ENCODE results near the gene CTXN1. TPM values are rescaled to one million over a fixed set of nuclear protein-coding genes. Genes with fewer than 3 reads are reported as not detected.

Gene CTXN1
- total RNA-seq, 1 donor from 2014 or later: 57.8 TPM

DNA sequence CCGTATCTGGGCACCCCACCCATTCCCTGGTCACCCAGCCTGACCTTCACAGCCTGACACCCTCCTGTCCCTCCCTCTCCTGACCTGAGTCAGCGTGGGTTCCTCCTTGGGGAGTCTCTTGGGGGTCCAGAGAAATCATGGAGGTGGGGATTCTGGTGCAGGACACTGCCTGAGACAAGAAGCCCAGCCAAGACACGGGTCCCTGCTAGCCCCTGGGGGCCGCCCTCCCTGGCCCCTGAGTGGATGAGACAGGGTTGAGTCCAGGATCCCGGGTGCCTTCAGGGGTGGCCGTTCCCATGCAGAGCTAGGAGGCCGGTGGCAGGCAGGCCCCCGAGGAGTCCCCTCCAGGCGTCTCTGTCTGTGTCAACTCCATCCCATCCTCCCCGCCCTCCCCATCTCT lies 20.7 kb downstream of the CTXN1 start:
- TF ChIP-seq, protein P1, sequence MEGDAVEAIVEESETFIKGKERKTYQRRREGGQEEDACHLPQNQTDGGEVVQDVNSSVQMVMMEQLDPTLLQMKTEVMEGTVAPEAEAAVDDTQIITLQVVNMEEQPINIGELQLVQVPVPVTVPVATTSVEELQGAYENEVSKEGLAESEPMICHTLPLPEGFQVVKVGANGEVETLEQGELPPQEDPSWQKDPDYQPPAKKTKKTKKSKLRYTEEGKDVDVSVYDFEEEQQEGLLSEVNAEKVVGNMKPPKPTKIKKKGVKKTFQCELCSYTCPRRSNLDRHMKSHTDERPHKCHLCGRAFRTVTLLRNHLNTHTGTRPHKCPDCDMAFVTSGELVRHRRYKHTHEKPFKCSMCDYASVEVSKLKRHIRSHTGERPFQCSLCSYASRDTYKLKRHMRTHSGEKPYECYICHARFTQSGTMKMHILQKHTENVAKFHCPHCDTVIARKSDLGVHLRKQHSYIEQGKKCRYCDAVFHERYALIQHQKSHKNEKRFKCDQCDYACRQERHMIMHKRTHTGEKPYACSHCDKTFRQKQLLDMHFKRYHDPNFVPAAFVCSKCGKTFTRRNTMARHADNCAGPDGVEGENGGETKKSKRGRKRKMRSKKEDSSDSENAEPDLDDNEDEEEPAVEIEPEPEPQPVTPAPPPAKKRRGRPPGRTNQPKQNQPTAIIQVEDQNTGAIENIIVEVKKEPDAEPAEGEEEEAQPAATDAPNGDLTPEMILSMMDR (conservative IDR thresholded peaks at IDR 0.05): no peak
- peak overlapping the region; percentile 78 for H3K27ac Mint-ChIP-seq
- no peaks in the 10 kb centered on the region for H3K9me3 Mint-ChIP-seq
- peak overlapping the region; percentile 88 for H3K4me3 Mint-ChIP-seq
- H3K4me1 Mint-ChIP-seq (ENCODE audit: unreplicated experiment): peaks cover 11% of the 10 kb centered on the region
- H3K27me3 Mint-ChIP-seq: no peaks in the 10 kb centered on the region
- H3K36me3 Mint-ChIP-seq: no peaks in the 10 kb centered on the region
- no peak for DNase-seq (ENCODE audit: extremely low spot score, unreplicated experiment)

DNA sequence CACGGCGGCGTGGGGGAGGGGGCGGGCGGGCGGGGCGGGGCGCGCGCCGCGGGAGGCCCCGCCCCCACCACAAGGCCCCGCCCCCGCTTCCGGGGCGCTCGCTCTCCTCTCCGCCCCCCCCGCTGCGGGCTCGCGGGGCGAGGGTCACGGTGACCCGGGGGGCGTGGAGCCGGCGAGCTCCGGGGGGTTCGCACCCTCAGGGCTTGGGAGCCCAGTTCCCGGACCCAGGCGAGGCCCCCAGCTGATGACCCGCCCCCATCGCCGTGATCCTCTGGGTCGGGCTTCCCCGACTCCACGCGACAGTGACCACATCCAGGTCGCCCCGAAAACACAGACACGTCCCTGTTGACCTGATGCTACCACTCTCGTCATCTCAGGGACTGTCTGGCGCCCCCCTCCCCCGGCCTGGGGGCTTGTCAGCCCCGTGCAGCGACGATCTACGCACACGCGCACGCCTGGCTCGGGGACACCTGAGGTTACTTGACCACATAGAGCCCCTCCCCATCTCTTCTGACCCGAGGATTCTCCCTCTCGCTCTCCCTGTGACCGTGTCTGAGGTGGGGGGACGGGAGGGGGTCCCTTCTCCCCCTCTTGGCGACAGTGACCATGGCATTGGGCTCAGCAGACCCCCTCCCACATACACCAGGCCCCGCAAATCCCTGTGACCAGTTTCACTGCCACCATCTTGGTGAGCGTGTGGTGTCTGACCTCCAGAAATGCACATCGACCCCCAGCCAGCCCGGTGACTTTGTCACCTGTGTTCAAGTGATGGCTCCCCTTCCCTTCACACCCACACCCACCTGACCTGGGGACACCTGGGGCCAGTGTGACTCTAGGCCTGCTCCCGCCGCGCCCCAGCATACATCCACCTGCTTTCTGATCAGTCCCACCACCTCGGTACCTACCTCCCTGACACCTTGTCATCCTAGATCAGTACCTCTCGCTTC lies 21.6 kb downstream of the CTXN1 start:
- H3K9me3 Mint-ChIP-seq: no peaks in the 10 kb centered on the region
- H3K4me1 Mint-ChIP-seq (ENCODE audit: unreplicated experiment): peaks cover 11% of the 10 kb centered on the region
- H3K27me3 Mint-ChIP-seq: no peaks in the 10 kb centered on the region
- H3K27ac Mint-ChIP-seq: peak overlapping the region; percentile 78
- H3K36me3 Mint-ChIP-seq: no peaks in the 10 kb centered on the region
- TF ChIP-seq, protein P1 (conservative IDR thresholded peaks at IDR 0.05): no peak
- peak overlapping the region; percentile 92 for H3K4me3 Mint-ChIP-seq
- DNase-seq (ENCODE audit: extremely low spot score, unreplicated experiment): no peak

DNA sequence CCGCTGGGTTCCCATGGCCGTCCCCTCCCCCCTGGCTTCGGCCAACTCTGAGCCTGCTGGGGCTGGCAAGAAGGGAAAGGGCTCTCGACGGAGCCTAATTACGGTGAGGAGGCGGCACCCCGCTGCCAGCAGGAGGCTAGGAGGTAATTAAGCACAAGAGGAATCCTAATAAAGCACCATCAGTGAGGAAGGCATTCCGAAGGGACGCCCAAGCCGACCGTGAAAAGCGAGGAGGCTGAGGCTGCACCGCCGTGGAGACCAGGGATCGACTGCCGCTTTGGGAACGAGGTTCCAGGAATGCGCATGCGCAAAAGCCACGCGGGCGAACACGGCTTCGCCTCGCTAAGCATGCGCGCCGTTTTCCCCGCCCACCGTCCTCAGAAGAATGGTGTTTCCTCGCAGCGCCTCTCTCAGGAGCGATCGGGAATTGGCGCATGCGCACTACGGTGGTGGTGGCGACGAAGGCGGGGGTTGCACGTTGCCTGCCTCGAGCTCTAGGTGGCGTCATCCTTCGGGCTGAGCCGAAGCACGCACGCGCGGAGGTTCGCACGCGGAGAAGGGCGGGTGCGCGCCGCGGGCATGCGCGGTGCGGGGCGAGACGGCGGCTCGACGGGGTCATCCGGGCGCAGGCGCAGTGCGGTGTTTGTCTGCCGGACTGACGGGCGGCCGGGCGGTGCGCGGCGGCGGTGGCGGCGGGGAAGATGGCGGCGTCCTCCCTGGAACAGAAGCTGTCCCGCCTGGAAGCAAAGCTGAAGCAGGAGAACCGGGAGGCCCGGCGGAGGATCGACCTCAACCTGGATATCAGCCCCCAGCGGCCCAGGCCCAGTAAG lies 22.5 kb downstream of the CTXN1 start, which contains the start of gene MAP2K7:
Gene MAP2K7 (plus strand): TSS at position 634 of the 830 bp plus-strand sequence. CDS start 68 bp downstream, at position 702.
- H3K9me3 Mint-ChIP-seq: no peaks in the 10 kb centered on the region
- TF ChIP-seq, protein P1 (conservative IDR thresholded peaks at IDR 0.05): peak; percentile 52
- no peaks in the 10 kb centered on the region for H3K27me3 Mint-ChIP-seq
- no peaks in the 10 kb centered on the region for H3K36me3 Mint-ChIP-seq
- peak within 1 kb of the TSS; percentile 97 for H3K27ac Mint-ChIP-seq
- DNase-seq (ENCODE audit: extremely low spot score, unreplicated experiment): peak; percentile 100
- peaks cover 11% of the 10 kb centered on the region for H3K4me1 Mint-ChIP-seq (ENCODE audit: unreplicated experiment)
- peak within 1 kb of the TSS; percentile 92 for H3K4me3 Mint-ChIP-seq

DNA sequence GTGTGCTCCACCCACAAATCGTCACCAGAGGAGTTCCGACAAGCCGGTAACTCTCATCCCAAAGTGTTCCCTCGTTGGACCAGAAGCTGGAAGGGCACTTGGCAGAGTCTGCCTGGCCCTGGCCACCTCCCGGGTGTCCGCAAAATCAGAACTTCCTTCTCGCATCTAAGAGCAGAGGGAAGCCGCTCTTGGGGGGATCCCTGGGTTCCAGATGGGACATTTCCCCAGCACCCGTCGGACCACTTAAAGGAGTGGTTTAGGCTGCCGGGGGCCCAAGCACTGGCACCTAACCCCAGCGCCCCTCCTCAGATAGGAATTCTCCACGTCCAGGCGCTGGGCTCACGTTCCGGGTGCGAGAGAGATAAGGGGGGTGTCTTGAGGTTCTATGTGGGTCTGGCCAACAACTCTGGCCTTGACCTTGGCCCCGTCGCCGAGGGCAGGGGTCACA lies 23.1 kb downstream of the CTXN1 start:
- TF ChIP-seq, protein P1 (conservative IDR thresholded peaks at IDR 0.05): no peak
- H3K27ac Mint-ChIP-seq: peak overlapping the region; percentile 97

DNA sequence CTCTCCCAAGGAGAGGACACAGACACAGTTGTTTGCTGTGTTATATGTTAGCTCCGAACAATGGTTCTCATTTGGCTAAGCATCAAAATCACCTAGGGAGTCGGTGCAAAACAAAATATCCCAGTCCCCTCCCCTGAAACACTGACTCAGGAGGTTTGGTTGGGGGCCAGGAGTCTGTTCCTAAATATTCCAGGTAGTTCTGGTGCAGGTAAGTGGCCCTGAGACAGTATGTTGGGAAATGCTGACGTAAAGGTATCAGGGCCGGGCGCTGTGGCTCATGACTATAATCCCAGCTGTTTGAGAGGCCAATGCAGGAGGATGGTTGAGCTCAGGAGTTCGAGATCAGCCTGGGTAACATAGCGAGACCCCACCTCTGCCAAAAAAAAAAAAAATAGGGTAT lies 24.6 kb downstream of the CTXN1 start:
- Mint-ChIP-seq H3K36me3 (no peaks in the 10 kb centered on the region), H3K4me3 (no peak overlapping the region), H3K27ac (peak overlapping the region; percentile 13), H3K9me3 (no peaks in the 10 kb centered on the region), H3K27me3 (no peaks in the 10 kb centered on the region), H3K4me1 (ENCODE audit: unreplicated experiment) (peaks cover 15% of the 10 kb centered on the region)
- no peak for DNase-seq (ENCODE audit: extremely low spot score, unreplicated experiment)
- TF ChIP-seq, protein P1 (conservative IDR thresholded peaks at IDR 0.05): no peak

More for the DNA sequence above, 23.1 kb downstream of the CTXN1 start:
- peak overlapping the region; percentile 92 for H3K4me3 Mint-ChIP-seq
- H3K4me1 Mint-ChIP-seq (ENCODE audit: unreplicated experiment): peaks cover 11% of the 10 kb centered on the region
- no peak for DNase-seq (ENCODE audit: extremely low spot score, unreplicated experiment)
- no peaks in the 10 kb centered on the region for H3K27me3 Mint-ChIP-seq
- H3K36me3 Mint-ChIP-seq: no peaks in the 10 kb centered on the region
- no peaks in the 10 kb centered on the region for H3K9me3 Mint-ChIP-seq

Measured in type B pancreatic cell (in vitro differentiated cells).